HPDE6-E6E7 (cell line): ENCODE measurements around the gene AUTS2.

Source experiments
- DNase-seq: peaks from one replicate; pipeline ENCODE4 v3.0.0; 2011; ENCODE audit warnings: missing footprints; ENCODE audit errors: extremely low spot score

The AUTS2 gene

GRCh38 chr7:69656890-69657289 is 58.6 kb downstream of the AUTS2 start:
- no peak for DNase-seq

- DNase-seq: no peak
Measured at GRCh38 chr7:69657331-69657730, 59.1 kb downstream of the AUTS2 start.

DNA sequence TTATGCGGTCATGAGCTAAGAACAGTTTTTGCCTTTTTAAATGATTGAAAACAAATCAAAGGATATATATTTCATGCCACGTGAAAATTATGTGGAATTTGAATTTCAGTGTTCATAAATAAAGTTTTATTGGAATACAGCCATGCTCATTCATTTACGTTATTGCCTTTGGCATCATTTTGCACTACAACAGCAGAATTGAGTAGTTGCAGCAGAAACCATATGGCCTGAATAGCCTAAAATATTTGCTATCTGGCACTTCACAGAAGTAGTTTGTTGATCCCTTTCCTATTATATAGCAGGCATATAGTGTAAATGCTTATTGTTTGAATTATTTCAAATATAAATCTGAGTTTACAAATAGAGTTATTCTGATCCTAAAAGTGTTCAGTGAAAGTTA is 59.7 kb downstream of the AUTS2 start:
- DNase-seq: no peak

DNA sequence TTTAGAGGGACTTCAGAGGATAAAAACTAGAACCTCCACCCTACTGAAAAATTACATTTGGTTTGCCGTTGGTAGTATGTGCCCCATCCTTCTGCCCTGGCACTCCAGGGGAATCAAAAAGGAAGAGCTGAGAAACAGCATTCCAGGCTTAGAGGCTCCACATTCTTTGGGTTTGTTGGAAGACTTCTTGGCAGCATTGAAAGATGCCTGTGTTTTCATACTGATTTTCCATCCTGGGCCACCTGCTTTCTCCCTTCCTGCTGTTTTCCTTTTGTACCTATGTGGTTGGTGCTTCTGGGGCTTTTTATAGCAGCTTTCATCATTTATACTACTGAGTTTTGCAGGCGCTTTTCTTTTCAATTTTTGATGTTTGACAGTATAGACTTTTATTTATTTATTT is 61.7 kb downstream of the AUTS2 start:
- no peak for DNase-seq

DNA sequence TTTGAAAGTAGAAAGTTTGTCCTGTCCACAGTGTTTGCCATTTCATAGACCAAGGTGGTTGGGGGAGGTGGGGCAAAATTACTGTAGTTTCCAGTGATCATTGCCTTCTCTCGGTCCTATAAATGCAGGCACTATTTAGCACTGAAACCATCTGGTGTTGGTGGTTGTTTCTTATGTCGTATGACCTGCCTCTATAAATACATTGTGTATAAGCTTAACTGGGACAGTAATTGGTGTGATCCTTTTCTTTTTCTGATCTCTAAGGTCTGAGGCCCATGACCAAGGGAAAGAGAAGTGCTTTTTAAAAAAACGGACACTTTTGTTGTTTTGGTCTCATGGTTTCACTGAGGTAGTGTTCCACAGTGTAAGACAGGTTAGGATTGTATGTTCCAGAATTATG is 63.1 kb downstream of the AUTS2 start:
- no peak for DNase-seq

GRCh38 chr7:69663911-69664832 is 65.9 kb downstream of the AUTS2 start:
- no peak for DNase-seq

DNA sequence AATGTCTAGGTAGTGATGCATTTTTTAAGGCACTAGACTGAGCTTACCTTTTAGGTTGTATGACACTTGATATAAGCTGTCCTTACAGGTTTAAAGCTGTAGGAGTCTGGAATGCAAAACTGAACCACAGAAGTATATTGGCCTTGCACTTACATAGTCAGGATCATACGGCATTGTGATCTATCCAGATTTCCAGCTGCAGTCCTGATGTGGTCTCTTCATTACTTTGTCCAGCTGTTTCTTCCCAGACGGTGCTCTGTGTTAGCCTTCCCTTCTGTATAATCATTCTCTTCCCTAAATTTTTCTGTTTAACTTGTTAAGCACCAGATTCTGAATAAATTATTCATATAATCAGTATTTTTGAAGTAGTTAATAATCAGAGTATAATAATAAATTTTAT is 67.1 kb downstream of the AUTS2 start:
- DNase-seq: no peak

- no peak for DNase-seq
Measured at GRCh38 chr7:69668339-69668870, 70.1 kb downstream of the AUTS2 start.

DNA sequence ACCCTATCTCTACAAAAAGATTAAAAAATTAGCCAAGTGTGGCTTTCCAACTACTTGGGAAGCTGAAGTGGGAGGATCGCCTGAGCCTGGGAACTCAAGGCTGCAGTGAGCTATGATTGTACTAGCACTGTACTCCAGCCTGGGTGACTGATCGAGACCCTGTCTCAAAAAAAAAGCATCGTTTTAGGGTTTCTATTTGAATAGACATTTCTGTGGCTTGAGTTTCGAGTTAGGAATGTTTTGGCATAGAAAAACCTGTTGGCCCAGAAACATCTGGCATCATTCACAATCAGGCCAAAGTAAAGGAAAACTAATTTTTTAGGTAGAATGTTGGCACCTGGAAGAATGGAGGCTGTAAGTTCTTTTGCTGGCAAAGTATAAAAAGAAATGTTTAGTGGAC is 72.4 kb downstream of the AUTS2 start:
- no peak for DNase-seq

DNA sequence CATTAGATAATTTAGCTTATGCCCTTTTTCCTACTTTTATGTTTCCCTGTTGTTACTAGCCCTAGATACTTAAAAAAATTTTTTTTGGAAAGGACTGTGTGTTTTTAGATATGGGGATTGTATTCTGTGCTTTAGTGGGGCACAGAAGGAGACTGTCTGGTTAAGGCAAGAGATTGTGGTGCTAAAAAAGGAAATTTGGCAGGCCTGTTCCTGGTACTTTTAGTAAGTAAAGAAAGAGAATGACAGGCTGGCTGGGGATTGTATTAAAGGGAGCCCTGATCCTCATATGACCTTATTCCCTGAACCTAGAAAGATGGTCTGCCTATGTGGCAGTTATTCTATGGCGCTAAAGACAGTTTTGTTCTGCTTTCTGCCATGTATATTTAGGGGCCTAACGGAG is 74.8 kb downstream of the AUTS2 start:
- DNase-seq: no peak

DNA sequence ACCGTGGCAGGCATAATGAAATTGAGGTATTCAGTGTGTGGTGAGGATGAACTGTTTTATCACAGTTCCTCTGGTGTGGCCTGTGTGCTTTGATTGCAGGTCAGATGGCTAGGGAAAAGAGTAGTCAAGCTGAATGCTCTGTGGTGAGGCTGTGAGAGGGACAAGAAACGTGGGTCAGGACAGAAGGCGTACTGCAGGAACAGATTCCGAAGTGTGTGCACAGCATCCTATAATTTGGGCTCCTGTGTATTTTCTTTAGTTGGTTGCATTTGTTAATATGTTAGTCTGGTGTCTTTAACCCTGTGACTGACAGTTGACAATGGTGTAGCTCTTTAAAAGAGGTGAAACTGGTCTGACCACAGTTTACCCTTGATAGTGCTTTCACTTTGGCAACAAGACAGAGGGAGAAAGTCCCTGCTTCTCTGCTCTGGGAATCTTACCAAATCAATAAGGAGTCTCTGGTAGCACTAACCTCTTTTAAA is 76.5 kb downstream of the AUTS2 start:
- no peak for DNase-seq

- DNase-seq: no peak
Measured at GRCh38 chr7:69676247-69676646, 78.0 kb downstream of the AUTS2 start.

- no peak for DNase-seq
Measured at GRCh38 chr7:69677054-69677852, 79.0 kb downstream of the AUTS2 start.

- no peak for DNase-seq
Measured at GRCh38 chr7:69677881-69678493, 79.7 kb downstream of the AUTS2 start.

- no peak for DNase-seq
Measured at GRCh38 chr7:69678494-69679187, 80.4 kb downstream of the AUTS2 start.

DNA sequence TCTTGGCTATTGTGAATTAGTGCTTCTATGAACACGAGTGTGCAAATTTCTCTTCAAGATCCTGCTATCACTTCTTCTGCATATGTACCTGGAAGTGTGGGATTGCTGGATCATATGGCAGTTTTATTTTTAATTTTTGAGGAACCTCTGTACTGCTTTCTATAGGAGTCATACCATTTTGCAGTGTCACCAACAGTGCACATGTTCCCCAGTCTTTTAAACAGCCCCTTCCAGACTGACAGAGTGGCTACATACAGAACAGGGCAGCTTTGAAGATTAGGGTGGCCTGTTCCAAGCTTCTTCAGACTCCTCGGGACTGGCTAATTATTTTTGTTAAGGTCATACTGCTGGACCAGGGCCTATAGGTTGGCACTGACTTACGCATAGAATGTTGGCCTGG is 82.9 kb downstream of the AUTS2 start:
- DNase-seq: no peak

GRCh38 chr7:69682518-69682917 is 84.2 kb downstream of the AUTS2 start:
- DNase-seq: no peak

- DNase-seq: no peak
Measured at GRCh38 chr7:69683002-69683401, 84.7 kb downstream of the AUTS2 start.

GRCh38 chr7:69684369-69685292 is 86.4 kb downstream of the AUTS2 start:
- DNase-seq: no peak

DNA sequence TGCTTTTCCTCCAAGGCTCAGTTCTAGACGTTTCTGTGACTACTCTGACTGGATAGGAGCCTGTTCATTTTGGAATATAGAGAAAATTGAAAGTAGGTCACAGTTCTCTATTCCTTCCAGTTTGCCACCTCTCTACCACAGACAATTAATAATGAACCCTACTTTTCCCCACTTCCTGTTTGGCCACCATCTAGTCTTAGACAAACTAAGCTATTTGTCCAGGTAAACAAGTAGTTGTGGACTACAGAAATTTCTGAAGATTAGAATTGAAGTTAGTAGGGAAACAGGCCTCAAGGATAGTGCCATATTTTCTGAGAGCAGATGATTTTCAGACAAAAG is 87.0 kb downstream of the AUTS2 start:
- no peak for DNase-seq

GRCh38 chr7:69686366-69686765 is 88.1 kb downstream of the AUTS2 start:
- DNase-seq: no peak
